Epithelial cell of esophagus (primary cell): Measurements from ENCODE around the gene S1PR1.

Experiments
- DNase-seq: peaks from one replicate; pipeline ENCODE4 v3.0.0; 2010; ENCODE audit warnings: low read depth
- H3K4me3 ChIP-seq: 2 replicates; pipeline ENCODE4 v1.5.1; 2011; ENCODE audit warnings: mild to moderate bottlenecking, low read length, control low read depth
- TF ChIP-seq, protein P1 (sequence below): IDR thresholded peaks from 2 replicates; pipeline ENCODE4 v1.5.1; 2011; ENCODE audit warnings: low read depth, mild to moderate bottlenecking, low read length, control low read depth, inconsistent platforms; ENCODE audit not compliant: insufficient read depth; ENCODE audit errors: missing control alignments

S1PR1 gene

GRCh38 chr1:101280049-101280592 is 43.3 kb downstream of the S1PR1 start:
- no peak for DNase-seq

DNA sequence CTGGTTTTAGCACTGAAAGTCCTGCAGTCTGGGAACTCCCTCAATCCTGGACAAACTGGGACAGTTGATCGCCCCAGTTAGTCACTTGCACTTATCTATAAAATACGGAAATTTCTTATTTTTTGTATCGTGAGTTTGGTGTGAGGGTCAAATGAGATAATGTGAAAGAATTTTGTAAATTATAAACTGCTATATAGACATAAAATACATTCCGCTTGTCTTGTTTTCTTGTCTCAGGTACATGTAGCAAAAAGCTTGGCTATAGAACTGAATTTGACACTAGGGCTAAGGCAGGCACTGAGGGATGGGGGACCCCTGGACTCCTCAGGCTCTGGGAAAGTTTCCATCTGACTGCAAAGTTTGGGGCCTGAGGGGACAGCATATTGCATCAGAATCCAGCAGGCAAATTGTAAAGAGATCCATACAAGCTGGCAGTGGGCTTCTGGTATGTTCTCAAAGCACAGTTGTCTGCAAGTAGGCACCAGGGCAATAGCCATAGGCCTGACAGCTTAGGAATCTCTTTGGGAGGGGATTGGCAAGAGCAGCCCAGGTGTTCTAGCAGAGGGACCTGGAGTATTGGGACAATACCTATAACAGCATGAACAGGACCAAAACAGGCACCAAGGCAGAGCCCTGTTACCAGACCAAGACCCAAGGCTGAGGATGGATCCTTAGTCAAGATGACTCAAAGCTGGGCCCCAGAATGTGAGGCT is 44.3 kb downstream of the S1PR1 start:
- TF ChIP-seq, protein P1, sequence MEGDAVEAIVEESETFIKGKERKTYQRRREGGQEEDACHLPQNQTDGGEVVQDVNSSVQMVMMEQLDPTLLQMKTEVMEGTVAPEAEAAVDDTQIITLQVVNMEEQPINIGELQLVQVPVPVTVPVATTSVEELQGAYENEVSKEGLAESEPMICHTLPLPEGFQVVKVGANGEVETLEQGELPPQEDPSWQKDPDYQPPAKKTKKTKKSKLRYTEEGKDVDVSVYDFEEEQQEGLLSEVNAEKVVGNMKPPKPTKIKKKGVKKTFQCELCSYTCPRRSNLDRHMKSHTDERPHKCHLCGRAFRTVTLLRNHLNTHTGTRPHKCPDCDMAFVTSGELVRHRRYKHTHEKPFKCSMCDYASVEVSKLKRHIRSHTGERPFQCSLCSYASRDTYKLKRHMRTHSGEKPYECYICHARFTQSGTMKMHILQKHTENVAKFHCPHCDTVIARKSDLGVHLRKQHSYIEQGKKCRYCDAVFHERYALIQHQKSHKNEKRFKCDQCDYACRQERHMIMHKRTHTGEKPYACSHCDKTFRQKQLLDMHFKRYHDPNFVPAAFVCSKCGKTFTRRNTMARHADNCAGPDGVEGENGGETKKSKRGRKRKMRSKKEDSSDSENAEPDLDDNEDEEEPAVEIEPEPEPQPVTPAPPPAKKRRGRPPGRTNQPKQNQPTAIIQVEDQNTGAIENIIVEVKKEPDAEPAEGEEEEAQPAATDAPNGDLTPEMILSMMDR = no peak
- no peak for DNase-seq
- no peak overlapping the region for H3K4me3 ChIP-seq

More at GRCh38 chr1:101280049-101280592, 43.3 kb downstream of the S1PR1 start:
- no peak overlapping the region for H3K4me3 ChIP-seq
- TF ChIP-seq, protein P1 = no peak

DNA sequence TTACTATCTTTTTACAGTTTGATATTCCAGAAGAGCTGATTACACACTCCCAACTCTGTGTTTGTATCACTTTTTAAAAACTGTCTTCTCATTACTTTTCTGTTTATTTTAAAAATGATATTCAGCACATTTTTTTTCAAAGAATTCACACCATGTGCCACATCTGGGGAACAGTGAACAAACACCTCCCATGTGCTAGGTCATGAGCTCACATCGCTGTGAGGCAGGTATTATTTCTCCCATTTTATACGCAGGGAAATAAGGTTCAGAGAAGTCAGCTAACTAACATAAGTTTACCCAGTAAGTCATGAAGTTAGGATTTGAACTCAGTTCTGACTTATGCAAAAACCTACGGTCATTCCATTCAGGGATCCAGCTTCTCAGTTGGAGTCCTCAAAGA is 44.9 kb downstream of the S1PR1 start:
- TF ChIP-seq, protein P1 = no peak
- no peak overlapping the region for H3K4me3 ChIP-seq

DNA sequence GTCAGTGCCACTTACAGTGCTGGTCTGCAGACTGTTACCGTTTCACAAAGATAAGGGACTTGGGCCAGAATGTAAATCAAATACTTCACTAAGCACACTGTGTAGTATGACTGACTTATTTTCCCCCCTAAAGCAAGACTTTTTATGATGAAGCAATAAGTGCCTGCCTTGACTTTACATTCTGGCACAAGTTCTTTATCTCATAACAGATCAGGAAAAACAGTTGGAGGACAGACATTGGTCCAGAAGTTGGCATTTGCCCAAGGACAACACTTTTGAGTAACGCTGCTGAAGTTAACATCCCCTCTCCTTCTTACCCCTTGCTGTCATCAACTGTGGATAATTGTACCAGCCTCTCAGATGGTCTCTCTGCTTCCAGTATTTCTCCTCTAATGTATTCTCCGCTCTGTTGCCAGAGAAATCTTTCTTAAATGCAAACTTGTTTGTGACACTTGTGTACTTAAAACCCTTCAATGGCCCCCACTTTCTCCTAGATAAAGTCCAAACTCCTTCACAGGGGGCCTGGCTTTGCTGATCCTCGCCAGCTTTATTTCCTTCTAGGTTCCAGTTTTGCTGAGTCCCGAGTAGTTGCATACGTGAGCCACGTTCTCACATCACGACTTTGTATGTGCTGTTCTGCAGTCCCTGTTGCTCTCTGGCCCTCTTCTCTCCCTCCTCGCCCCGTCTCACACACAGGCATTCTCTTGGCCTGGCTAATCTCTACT is 45.7 kb downstream of the S1PR1 start:
- no peak for DNase-seq
- TF ChIP-seq, protein P1 = no peak
- no peak overlapping the region for H3K4me3 ChIP-seq

More for the DNA sequence above, 44.9 kb downstream of the S1PR1 start:
- no peak for DNase-seq

DNA sequence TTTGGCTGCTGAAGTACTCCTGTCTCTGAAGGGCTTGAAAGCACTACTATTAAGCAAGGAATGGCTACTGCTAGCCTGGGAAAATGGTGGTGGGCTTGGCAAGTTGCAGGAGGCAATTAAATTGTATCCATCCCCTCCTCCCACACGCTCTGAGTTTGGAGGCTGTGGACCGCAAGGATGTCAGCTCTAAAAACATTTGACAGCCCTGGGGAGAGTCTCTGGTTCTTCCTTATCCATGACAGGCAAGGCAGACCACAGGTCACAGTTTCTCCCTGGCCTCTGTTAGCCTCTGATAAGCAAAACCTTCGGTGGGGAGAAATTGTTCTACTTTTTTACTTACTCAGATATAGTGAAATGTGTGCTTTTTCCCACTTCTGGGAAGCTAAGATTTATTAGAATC is 46.6 kb downstream of the S1PR1 start:
- TF ChIP-seq, protein P1 = no peak
- no peak overlapping the region for H3K4me3 ChIP-seq
- no peak for DNase-seq

DNA sequence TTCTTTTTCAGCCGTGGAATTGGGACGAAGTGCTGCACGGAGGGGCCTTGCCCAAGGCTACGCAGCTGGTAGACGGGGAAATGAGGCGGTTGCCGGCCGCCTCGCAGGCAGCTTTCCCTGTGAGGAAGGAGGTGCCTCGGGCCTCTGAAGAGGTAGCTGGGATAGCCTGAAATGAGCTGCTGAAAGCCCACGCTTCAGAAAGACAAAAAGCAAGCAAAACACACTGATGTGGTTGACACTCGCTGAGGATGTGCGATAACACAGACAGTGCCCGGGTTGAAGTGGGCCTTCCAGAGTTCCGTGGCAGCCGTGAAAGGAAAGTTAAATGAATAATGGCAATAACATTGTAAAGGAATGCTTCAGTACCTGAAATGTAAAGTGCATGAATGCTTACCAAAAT is 47.2 kb downstream of the S1PR1 start:
- DNase-seq = no peak
- TF ChIP-seq, protein P1 = no peak
- H3K4me3 ChIP-seq = no peak overlapping the region
